Measurements from ENCODE around the gene RGL1. TPM values are rescaled to one million over a fixed set of nuclear protein-coding genes. Genes with fewer than 3 reads are reported as not detected.

Gene RGL1
- total and polyA plus RNA-seq, 2 experiments from 2014 or later: 22.8 to 24.1 TPM

GRCh38 chr1:183936791-183937190, 131.9 kb downstream of the RGL1 start:
- H3K4me3 ChIP-seq: no peak overlapping the region
- H3K4me1 ChIP-seq (ENCODE audit: low read depth): peaks cover 11% of the 10 kb centered on the region
- no peaks in the 10 kb centered on the region for H3K27me3 ChIP-seq
- no peak for DNase-seq (ENCODE audit: low read depth in 1 of 2, low spot score in 1 of 2)
- TF ChIP-seq CTCF (IDR thresholded peaks at IDR 0.05; ENCODE audit: low read depth, low read length): no peak
- no peak overlapping the region for H3K27ac ChIP-seq
- H3K9me3 ChIP-seq (ENCODE audit: low read depth): no peaks in the 10 kb centered on the region
- peaks cover 5% of the 10 kb centered on the region for H3K36me3 ChIP-seq

GRCh38 chr1:183937611-183938010, 132.7 kb downstream of the RGL1 start:
- Histone ChIP-seq H3K4me3 (no peak overlapping the region), H3K27ac (no peak overlapping the region), H3K36me3 (peaks cover 5% of the 10 kb centered on the region), H3K4me1 (ENCODE audit: low read depth) (peaks cover 4% of the 10 kb centered on the region), H3K9me3 (ENCODE audit: low read depth) (no peaks in the 10 kb centered on the region), H3K27me3 (no peaks in the 10 kb centered on the region)
- no peak for DNase-seq (ENCODE audit: low read depth in 1 of 2, low spot score in 1 of 2)
- TF ChIP-seq CTCF (IDR thresholded peaks at IDR 0.05; ENCODE audit: low read depth, low read length): no peak

GRCh38 chr1:183941001-183941400, 136.1 kb downstream of the RGL1 start:
- no peaks in the 10 kb centered on the region for H3K9me3 ChIP-seq (ENCODE audit: low read depth)
- peaks cover 5% of the 10 kb centered on the region for H3K36me3 ChIP-seq
- H3K4me1 ChIP-seq (ENCODE audit: low read depth): peaks cover 35% of the 10 kb centered on the region
- TF ChIP-seq CTCF (IDR thresholded peaks at IDR 0.05; ENCODE audit: low read depth, low read length): no peak
- no peak overlapping the region for H3K4me3 ChIP-seq
- no peak overlapping the region for H3K27ac ChIP-seq
- DNase-seq (ENCODE audit: low read depth in 1 of 2, low spot score in 1 of 2): no peak
- no peaks in the 10 kb centered on the region for H3K27me3 ChIP-seq

- DNase-seq (ENCODE audit: low read depth in 1 of 2, low spot score in 1 of 2): peak; percentile 12 to 97
- Histone ChIP-seq H3K4me1 (ENCODE audit: low read depth) (peaks cover 38% of the 10 kb centered on the region), H3K9me3 (ENCODE audit: low read depth) (no peaks in the 10 kb centered on the region), H3K27ac (peak overlapping the region; percentile 38), H3K27me3 (no peaks in the 10 kb centered on the region), H3K36me3 (peaks cover 5% of the 10 kb centered on the region), H3K4me3 (no peak overlapping the region)
- TF ChIP-seq CTCF (IDR thresholded peaks at IDR 0.05; ENCODE audit: low read depth, low read length): peak; percentile 31
These were observed 138.2 kb downstream of the RGL1 start for GRCh38 chr1:183942933-183943693.

GRCh38 chr1:183945428-183946319, 140.8 kb downstream of the RGL1 start:
- DNase-seq (ENCODE audit: low read depth in 1 of 2, low spot score in 1 of 2): peak; percentile 23 to 62

More at GRCh38 chr1:183945428-183946319, 140.8 kb downstream of the RGL1 start:
- Histone ChIP-seq H3K4me3 (no peak overlapping the region), H3K27me3 (no peaks in the 10 kb centered on the region), H3K9me3 (ENCODE audit: low read depth) (no peaks in the 10 kb centered on the region), H3K27ac (peak overlapping the region; percentile 88), H3K36me3 (no peaks in the 10 kb centered on the region), H3K4me1 (ENCODE audit: low read depth) (peaks cover 38% of the 10 kb centered on the region)
- no peak for TF ChIP-seq CTCF (IDR thresholded peaks at IDR 0.05; ENCODE audit: low read depth, low read length)
